Measurements from ENCODE around the gene DHH.

- no peak for TF ChIP-seq FOXK2 (IDR thresholded peaks at IDR 0.05)
- peak; percentile 15 to 42 (median 19); a peak in 4 of 6 replicates for TF ChIP-seq CTCF (IDR thresholded peaks at IDR 0.05 in 2 of 3, conservative IDR thresholded peaks at IDR 0.05 in 1 of 3; ENCODE audit: control insufficient read depth in 2 of 3, extremely low read depth in 1 of 3, insufficient read depth in 1 of 3, low read depth in 3 of 3, low read length in 3 of 3)
- TF ChIP-seq MAX (IDR thresholded peaks at IDR 0.05; ENCODE audit: low read depth, low read length) = no peak
- TF ChIP-seq ESRRA (IDR thresholded peaks at IDR 0.05; ENCODE audit: low read length) = no peak
- no peak for TF ChIP-seq EZH2 (IDR thresholded peaks at IDR 0.05; ENCODE audit: borderline replicate concordance, control insufficient read depth, low read depth, low read length)
- no peak for TF ChIP-seq CHD2 (IDR thresholded peaks at IDR 0.05; ENCODE audit: borderline replicate concordance, low read depth, low read length)
- TF ChIP-seq, protein P1, sequence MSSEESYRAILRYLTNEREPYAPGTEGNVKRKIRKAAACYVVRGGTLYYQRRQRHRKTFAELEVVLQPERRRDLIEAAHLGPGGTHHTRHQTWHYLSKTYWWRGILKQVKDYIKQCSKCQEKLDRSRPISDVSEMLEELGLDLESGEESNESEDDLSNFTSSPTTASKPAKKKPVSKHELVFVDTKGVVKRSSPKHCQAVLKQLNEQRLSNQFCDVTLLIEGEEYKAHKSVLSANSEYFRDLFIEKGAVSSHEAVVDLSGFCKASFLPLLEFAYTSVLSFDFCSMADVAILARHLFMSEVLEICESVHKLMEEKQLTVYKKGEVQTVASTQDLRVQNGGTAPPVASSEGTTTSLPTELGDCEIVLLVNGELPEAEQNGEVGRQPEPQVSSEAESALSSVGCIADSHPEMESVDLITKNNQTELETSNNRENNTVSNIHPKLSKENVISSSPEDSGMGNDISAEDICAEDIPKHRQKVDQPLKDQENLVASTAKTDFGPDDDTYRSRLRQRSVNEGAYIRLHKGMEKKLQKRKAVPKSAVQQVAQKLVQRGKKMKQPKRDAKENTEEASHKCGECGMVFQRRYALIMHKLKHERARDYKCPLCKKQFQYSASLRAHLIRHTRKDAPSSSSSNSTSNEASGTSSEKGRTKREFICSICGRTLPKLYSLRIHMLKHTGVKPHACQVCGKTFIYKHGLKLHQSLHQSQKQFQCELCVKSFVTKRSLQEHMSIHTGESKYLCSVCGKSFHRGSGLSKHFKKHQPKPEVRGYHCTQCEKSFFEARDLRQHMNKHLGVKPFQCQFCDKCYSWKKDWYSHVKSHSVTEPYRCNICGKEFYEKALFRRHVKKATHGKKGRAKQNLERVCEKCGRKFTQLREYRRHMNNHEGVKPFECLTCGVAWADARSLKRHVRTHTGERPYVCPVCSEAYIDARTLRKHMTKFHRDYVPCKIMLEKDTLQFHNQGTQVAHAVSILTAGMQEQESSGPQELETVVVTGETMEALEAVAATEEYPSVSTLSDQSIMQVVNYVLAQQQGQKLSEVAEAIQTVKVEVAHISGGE (CRISPR knock-in tag; IDR thresholded peaks at IDR 0.05) = no peak
- no peak for TF ChIP-seq NR2C2 (IDR thresholded peaks at IDR 0.05; ENCODE audit: borderline replicate concordance, control insufficient read depth, insufficient read length, low read depth)
- no peak for TF ChIP-seq RCOR1 (conservative IDR thresholded peaks at IDR 0.05; ENCODE audit: low read depth, low read length)
- no peak for TF ChIP-seq SMAD1 (IDR thresholded peaks at IDR 0.05; ENCODE audit: low read depth, partially characterized antibody)
- TF ChIP-seq POLR2AphosphoS5 (IDR thresholded peaks at IDR 0.05; ENCODE audit: low read length) = no peak
- TF ChIP-seq REST (IDR thresholded peaks at IDR 0.05; ENCODE audit: low read depth, low read length) = no peak
Measured at GRCh38 chr12:49089821-49090773, 4.5 kb downstream of the DHH start.
